H9 (cell line): ENCODE results near the gene ATP6V1B1. TPM values are rescaled to one million over a fixed set of nuclear protein-coding genes. Genes with fewer than 3 reads are reported as not detected.

ENCODE experiments used
- DNase-seq: peaks from one replicate; pipeline ENCODE4 v3.0.0-alpha.2; 2017
- H2AFZ ChIP-seq: one replicate; pipeline ENCODE4 v1.6.1; 2013; ENCODE audit warnings: mild to moderate bottlenecking, low read length, control low read depth, moderate library complexity
- H2AK5ac ChIP-seq: 2 replicates; pipeline ENCODE4 v1.6.1; 2013; ENCODE audit warnings: low read length, control low read depth, mixed read lengths; ENCODE audit not compliant: insufficient read length
- H2BK120ac ChIP-seq: one replicate; pipeline ENCODE4 v1.6.1; 2013; ENCODE audit warnings: low read depth, mild to moderate bottlenecking, low read length, control low read depth, inconsistent platforms; ENCODE audit not compliant: poor library complexity, severe bottlenecking
- H2BK12ac ChIP-seq: 2 replicates; pipeline ENCODE4 v1.6.1; 2013; ENCODE audit warnings: low read length, control low read depth, mixed read lengths, low read depth; ENCODE audit not compliant: insufficient read length
- H2BK15ac ChIP-seq: 2 replicates; pipeline ENCODE4 v1.6.1; 2013; ENCODE audit warnings: low read depth, low read length, control low read depth
- H2BK20ac ChIP-seq: one replicate; pipeline ENCODE4 v1.6.1; 2013; ENCODE audit warnings: low read depth, mild to moderate bottlenecking, low read length, control low read depth, inconsistent platforms; ENCODE audit not compliant: poor library complexity, severe bottlenecking
- H2BK5ac ChIP-seq: 2 replicates; pipeline ENCODE4 v1.6.1; 2013; ENCODE audit warnings: low read length, control low read depth, mixed read lengths; ENCODE audit not compliant: insufficient read length
- H3K14ac ChIP-seq: 2 replicates; pipeline ENCODE4 v1.6.1; 2013; ENCODE audit warnings: low read length, control low read depth; ENCODE audit not compliant: insufficient read depth
- H3K18ac ChIP-seq: 2 replicates; pipeline ENCODE4 v1.6.1; 2013; ENCODE audit warnings: low read depth, mild to moderate bottlenecking, mixed read lengths, low read length, control low read depth; ENCODE audit not compliant: insufficient read length
- H3K23ac ChIP-seq: 2 replicates; pipeline ENCODE4 v1.6.1; 2013; ENCODE audit warnings: low read length, control low read depth, mixed read lengths, low read depth; ENCODE audit not compliant: insufficient read length
- H3K23me2 ChIP-seq: 2 replicates; pipeline ENCODE4 v1.6.1; 2013; ENCODE audit warnings: low read depth, mild to moderate bottlenecking, mixed read lengths, low read length, control low read depth; ENCODE audit not compliant: insufficient read length, poor library complexity, severe bottlenecking
- H3K27ac ChIP-seq: 2 replicates; pipeline ENCODE4 v1.5.1; 2013; ENCODE audit warnings: low read length, control low read depth, mixed read lengths, low read depth; ENCODE audit not compliant: insufficient read length
- H3K27me3 ChIP-seq: 2 replicates; pipeline ENCODE4 v1.6.1; 2013; ENCODE audit warnings: low read length, control low read depth, inconsistent platforms; ENCODE audit not compliant: insufficient read depth
- H3K4ac ChIP-seq: 2 replicates; pipeline ENCODE4 v1.6.1; 2013; ENCODE audit warnings: low read depth, mild to moderate bottlenecking, control low read depth, inconsistent platforms, low read length, moderate library complexity
- H3K4me1 ChIP-seq: 2 replicates; pipeline ENCODE4 v1.6.1; 2013; ENCODE audit warnings: low read length, control low read depth, inconsistent platforms; ENCODE audit not compliant: insufficient read depth
- H3K4me2 ChIP-seq: 2 replicates; pipeline ENCODE4 v1.6.1; 2013; ENCODE audit warnings: low read length, control low read depth, mixed read lengths; ENCODE audit not compliant: insufficient read length, insufficient read depth
- H3K56ac ChIP-seq: 2 replicates; pipeline ENCODE4 v1.6.1; 2013; ENCODE audit warnings: low read depth, mild to moderate bottlenecking, mixed read lengths, low read length, control low read depth; ENCODE audit not compliant: insufficient read length
- H3K79me1 ChIP-seq: 2 replicates; pipeline ENCODE4 v1.6.1; 2013; ENCODE audit warnings: low read depth, mild to moderate bottlenecking, moderate library complexity, low read length, control low read depth, inconsistent platforms; ENCODE audit not compliant: insufficient read depth, poor library complexity, severe bottlenecking
- H3K79me2 ChIP-seq: 2 replicates; pipeline ENCODE4 v1.6.1; 2013; ENCODE audit warnings: low read length, control low read depth, inconsistent platforms; ENCODE audit not compliant: insufficient read depth
- H3K9ac ChIP-seq: 2 replicates; pipeline ENCODE4 v1.6.1; 2013; ENCODE audit warnings: low read length, control low read depth, mixed read lengths; ENCODE audit not compliant: insufficient read length; ENCODE audit errors: extremely low read depth
- H3K9me3 ChIP-seq: one replicate; pipeline ENCODE4 v1.6.1; 2013; ENCODE audit warnings: low read depth, low read length, inconsistent platforms; ENCODE audit not compliant: control insufficient read depth
- H3T11ph ChIP-seq: one replicate; pipeline ENCODE4 v1.6.1; 2013; ENCODE audit warnings: mild to moderate bottlenecking, low read length, control low read depth, inconsistent platforms
- H4K20me1 ChIP-seq: one replicate; pipeline ENCODE4 v1.6.1; 2013; ENCODE audit not compliant: control insufficient read depth, insufficient read length, insufficient read depth
- H4K5ac ChIP-seq: 2 replicates; pipeline ENCODE4 v1.6.1; 2013; ENCODE audit warnings: low read depth, mild to moderate bottlenecking, mixed read lengths, low read length, control low read depth; ENCODE audit not compliant: insufficient read length
- H4K8ac ChIP-seq: replicated peaks from 2 replicates; pipeline ENCODE4 v1.6.1; 2013; ENCODE audit warnings: low read length, control low read depth, mixed read lengths, low read depth; ENCODE audit not compliant: insufficient read length
- H4K91ac ChIP-seq: 2 replicates; pipeline ENCODE4 v1.6.1; 2013; ENCODE audit warnings: low read depth, mild to moderate bottlenecking, moderate library complexity, mixed read lengths, low read length, control low read depth; ENCODE audit not compliant: insufficient read length
- H3K27ac Mint-ChIP-seq, 3 experiments: 2 replicates in 2 of 3; 3 replicates in 1 of 3; pipeline ENCODE4 v1.8.0; 2020 to 2021; ENCODE audit warnings: mixed read lengths in 3 of 3, mild to moderate bottlenecking in 1 of 3, moderate library complexity in 1 of 3
- H3K27me3 Mint-ChIP-seq: 2 replicates; pipeline ENCODE4 v1.8.0; 2021; ENCODE audit warnings: low read depth, mild to moderate bottlenecking, moderate library complexity, mixed read lengths
- H3K36me3 Mint-ChIP-seq, 3 experiments: 2 replicates in 2 of 3; 3 replicates in 1 of 3; pipeline ENCODE4 v1.8.0; 2020 to 2021; ENCODE audit warnings: low read depth in 3 of 3, mixed read lengths in 3 of 3; ENCODE audit not compliant: insufficient read depth in 1 of 3
- H3K4me1 Mint-ChIP-seq, 2 experiments: 2 replicates each; pipeline ENCODE4 v1.8.0; 2020; ENCODE audit warnings: mixed read lengths in 2 of 2
- H3K4me3 Mint-ChIP-seq, 2 experiments: 2 replicates in 1 of 2; 3 replicates in 1 of 2; pipeline ENCODE4 v1.8.0; 2020 to 2021; ENCODE audit warnings: mild to moderate bottlenecking in 2 of 2, mixed read lengths in 2 of 2, moderate library complexity in 1 of 2
- H3K9me3 Mint-ChIP-seq, 2 experiments: 2 replicates in 1 of 2; 3 replicates in 1 of 2; pipeline ENCODE4 v1.8.0; 2020; ENCODE audit warnings: mild to moderate bottlenecking in 2 of 2, mixed read lengths in 2 of 2, moderate library complexity in 1 of 2
- WGBS: extraction: QIAGEN DNeasy Blood & Tissue Kit; methylation state at CpG from one replicate; pipeline ENCODE4 v1.1.7; 2013; ENCODE audit warnings: missing lambda C conversion rate, low lambda C conversion rate, mixed read lengths; ENCODE audit not compliant: insufficient read length; ENCODE audit errors: extremely low coverage; 5-methylcytosine and 5-hydroxymethylcytosine counted together
- total RNA-seq: library from RNA; stranded (reverse); gene quantifications from 2 replicates; pipeline ENCODE4 v1.2.1, GENCODE V29; 2021
- TF ChIP-seq, protein P1 (sequence below): fragments of 200-600 bp; sonication (generic); conservative IDR thresholded peaks from 3 replicates; pipeline ENCODE4 v1.8.0; 2021; ENCODE audit warnings: antibody characterized with exemption, mild to moderate bottlenecking

ATP6V1B1 gene
- total RNA-seq, 1 experiment from 2014 or later, result not detected

GRCh38 chr2:70994699-70995425, 59.2 kb downstream of the ATP6V1B1 start, which contains the start of gene TEX261:
TEX261 (minus strand) TSS chr2:70994873; CDS start chr2:70994757, 116 bp downstream.
- no peak within 1 kb of the TSS for H3K18ac ChIP-seq
- H3K9me3 ChIP-seq, result no peaks in the 10 kb centered on the region
- no peaks in the 10 kb centered on the region for H3K27me3 ChIP-seq
- H4K91ac ChIP-seq, result no peak within 1 kb of the TSS
- H3K23ac ChIP-seq, result no peak within 1 kb of the TSS
- H3T11ph ChIP-seq, result no peak within 1 kb of the TSS
- H3K9ac ChIP-seq, result peak within 1 kb of the TSS; percentile 49
- Mint-ChIP-seq H3K27ac (0 out of 7 replicates have a peak within 1 kb of the TSS, but pooled peaks of 1 of the 3 experiments have one; percentile 63), H3K4me1 (peaks cover 12% of the 10 kb centered on the region in 2 experiments), H3K27me3 (peaks cover 22% of the 10 kb centered on the region), H3K36me3 (peaks cover 3 to 6% (median 4%) of the 10 kb centered on the region in 3 experiments; a peak in 4 of 7 replicates), H3K9me3 (no peaks in the 10 kb centered on the region), H3K4me3 (peak within 1 kb of the TSS; percentile 95 to 96)
- no peak within 1 kb of the TSS for H2BK15ac ChIP-seq
- H3K4ac ChIP-seq, result no peak within 1 kb of the TSS
- peak within 1 kb of the TSS; percentile 65 for H2AFZ ChIP-seq
- H2BK5ac ChIP-seq, result no peak within 1 kb of the TSS
- no peak within 1 kb of the TSS for H2AK5ac ChIP-seq
- no peak within 1 kb of the TSS for H4K8ac ChIP-seq
- no peaks in the 10 kb centered on the region for H4K20me1 ChIP-seq
- no peak within 1 kb of the TSS for H2BK120ac ChIP-seq
- no peak within 1 kb of the TSS for H4K5ac ChIP-seq
- H3K79me1 ChIP-seq, result no peaks in the 10 kb centered on the region
- H3K23me2 ChIP-seq, result peaks cover 13% of the 10 kb centered on the region
- TF ChIP-seq, protein P1, sequence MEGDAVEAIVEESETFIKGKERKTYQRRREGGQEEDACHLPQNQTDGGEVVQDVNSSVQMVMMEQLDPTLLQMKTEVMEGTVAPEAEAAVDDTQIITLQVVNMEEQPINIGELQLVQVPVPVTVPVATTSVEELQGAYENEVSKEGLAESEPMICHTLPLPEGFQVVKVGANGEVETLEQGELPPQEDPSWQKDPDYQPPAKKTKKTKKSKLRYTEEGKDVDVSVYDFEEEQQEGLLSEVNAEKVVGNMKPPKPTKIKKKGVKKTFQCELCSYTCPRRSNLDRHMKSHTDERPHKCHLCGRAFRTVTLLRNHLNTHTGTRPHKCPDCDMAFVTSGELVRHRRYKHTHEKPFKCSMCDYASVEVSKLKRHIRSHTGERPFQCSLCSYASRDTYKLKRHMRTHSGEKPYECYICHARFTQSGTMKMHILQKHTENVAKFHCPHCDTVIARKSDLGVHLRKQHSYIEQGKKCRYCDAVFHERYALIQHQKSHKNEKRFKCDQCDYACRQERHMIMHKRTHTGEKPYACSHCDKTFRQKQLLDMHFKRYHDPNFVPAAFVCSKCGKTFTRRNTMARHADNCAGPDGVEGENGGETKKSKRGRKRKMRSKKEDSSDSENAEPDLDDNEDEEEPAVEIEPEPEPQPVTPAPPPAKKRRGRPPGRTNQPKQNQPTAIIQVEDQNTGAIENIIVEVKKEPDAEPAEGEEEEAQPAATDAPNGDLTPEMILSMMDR, result peak; percentile 65
- no peak within 1 kb of the TSS for H3K27ac ChIP-seq
- 0 out of 2 replicates have a peak, but pooled peaks cover 3% of the 10 kb centered on the region for H3K79me2 ChIP-seq
- H2BK12ac ChIP-seq, result no peak within 1 kb of the TSS
- peak within 1 kb of the TSS; percentile 90 for H3K4me2 ChIP-seq
- no CpG with 5 or more reads among the region's 65 CpGs for WGBS
- no peak within 1 kb of the TSS for H2BK20ac ChIP-seq
- DNase-seq, result peak; percentile 92
- H3K56ac ChIP-seq, result no peak within 1 kb of the TSS
- H3K14ac ChIP-seq, result no peak within 1 kb of the TSS
- no peaks in the 10 kb centered on the region for H3K4me1 ChIP-seq
